ENCODE results near the gene RFX1.

RFX1 gene

GRCh38 chr19:14003251-14004055 lies 2.7 kb downstream of the RFX1 start:
- H3K9me2 ChIP-seq (replicated peaks; ENCODE audit: control insufficient read depth, low read length): no peaks in the 10 kb centered on the region
- no peaks in the 10 kb centered on the region for H3K27me3 ChIP-seq (ENCODE audit: control insufficient read depth, low read length)
- TF ChIP-seq EZH2phosphoT487 (IDR thresholded peaks at IDR 0.05; ENCODE audit: borderline replicate concordance, low read length): no peak
- TF ChIP-seq, protein P1, sequence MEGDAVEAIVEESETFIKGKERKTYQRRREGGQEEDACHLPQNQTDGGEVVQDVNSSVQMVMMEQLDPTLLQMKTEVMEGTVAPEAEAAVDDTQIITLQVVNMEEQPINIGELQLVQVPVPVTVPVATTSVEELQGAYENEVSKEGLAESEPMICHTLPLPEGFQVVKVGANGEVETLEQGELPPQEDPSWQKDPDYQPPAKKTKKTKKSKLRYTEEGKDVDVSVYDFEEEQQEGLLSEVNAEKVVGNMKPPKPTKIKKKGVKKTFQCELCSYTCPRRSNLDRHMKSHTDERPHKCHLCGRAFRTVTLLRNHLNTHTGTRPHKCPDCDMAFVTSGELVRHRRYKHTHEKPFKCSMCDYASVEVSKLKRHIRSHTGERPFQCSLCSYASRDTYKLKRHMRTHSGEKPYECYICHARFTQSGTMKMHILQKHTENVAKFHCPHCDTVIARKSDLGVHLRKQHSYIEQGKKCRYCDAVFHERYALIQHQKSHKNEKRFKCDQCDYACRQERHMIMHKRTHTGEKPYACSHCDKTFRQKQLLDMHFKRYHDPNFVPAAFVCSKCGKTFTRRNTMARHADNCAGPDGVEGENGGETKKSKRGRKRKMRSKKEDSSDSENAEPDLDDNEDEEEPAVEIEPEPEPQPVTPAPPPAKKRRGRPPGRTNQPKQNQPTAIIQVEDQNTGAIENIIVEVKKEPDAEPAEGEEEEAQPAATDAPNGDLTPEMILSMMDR (IDR thresholded peaks at IDR 0.05; ENCODE audit: low read depth, low read length, poor library complexity, severe bottlenecking): no peak
- H3K4me3 ChIP-seq (ENCODE audit: low read length): peak overlapping the region; percentile 84
- H3K4me1 ChIP-seq (ENCODE audit: control insufficient read depth, low read length): peaks cover 62% of the 10 kb centered on the region
- H4K20me1 ChIP-seq (ENCODE audit: control insufficient read depth, insufficient read depth, low read depth, low read length): no peaks in the 10 kb centered on the region
- peaks cover 24% of the 10 kb centered on the region for H3K36me3 ChIP-seq (ENCODE audit: control insufficient read depth, low read length)
- H3K9me3 ChIP-seq (ENCODE audit: control insufficient read depth, insufficient read depth, low read length): peaks cover 7% of the 10 kb centered on the region
- peak overlapping the region; percentile 94 for H3K4me2 ChIP-seq (ENCODE audit: low read length)
- H3K79me2 ChIP-seq (ENCODE audit: control insufficient read depth, low read length): peaks cover 61% of the 10 kb centered on the region
- H3K27ac ChIP-seq (ENCODE audit: low read depth, low read length): peak overlapping the region; percentile 90
- H3F3A ChIP-seq (ENCODE audit: control insufficient read depth, insufficient read depth): peaks cover 28% of the 10 kb centered on the region

DNA sequence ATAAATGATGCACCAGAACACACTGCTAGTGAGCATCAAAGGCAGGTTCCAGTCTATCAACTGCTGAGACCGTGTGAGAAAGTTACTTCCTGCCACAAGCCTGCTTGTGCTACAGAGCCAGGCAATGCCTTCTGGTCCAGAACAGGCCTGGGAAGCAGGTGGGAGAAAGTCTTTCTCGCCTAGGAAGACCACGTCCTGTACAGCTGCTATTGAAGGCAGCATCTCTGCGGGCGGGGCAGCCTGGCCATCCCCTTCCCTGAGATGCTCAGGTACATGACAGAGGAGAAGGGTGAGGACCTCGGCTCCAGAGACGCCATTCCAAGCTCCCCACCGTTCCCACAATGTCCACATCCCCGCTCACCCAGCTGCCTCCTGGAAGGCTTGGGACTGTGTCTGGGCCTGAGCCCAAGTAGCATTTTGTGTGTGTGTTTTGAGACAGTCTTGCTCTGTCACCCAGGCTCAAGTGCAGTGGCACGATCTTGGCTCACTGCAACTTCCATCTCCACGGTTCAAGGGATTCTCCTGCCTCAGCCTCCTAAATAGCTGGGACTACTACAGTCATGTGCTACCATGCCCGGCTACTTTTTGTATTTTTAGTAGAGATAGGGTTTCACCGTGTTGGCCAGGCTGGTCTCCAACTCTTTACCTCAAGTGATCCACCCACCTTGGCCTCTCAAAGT lies 3.4 kb downstream of the RFX1 start:
- H3K27ac ChIP-seq (ENCODE audit: low read depth, low read length): peak overlapping the region; percentile 90
- no peaks in the 10 kb centered on the region for H4K20me1 ChIP-seq (ENCODE audit: control insufficient read depth, insufficient read depth, low read depth, low read length)
- no peaks in the 10 kb centered on the region for H3K27me3 ChIP-seq (ENCODE audit: control insufficient read depth, low read length)
- H3K4me2 ChIP-seq (ENCODE audit: low read length): peak overlapping the region; percentile 94
- peaks cover 7% of the 10 kb centered on the region for H3K9me3 ChIP-seq (ENCODE audit: control insufficient read depth, insufficient read depth, low read length)
- peaks cover 26% of the 10 kb centered on the region for H3F3A ChIP-seq (ENCODE audit: control insufficient read depth, insufficient read depth)
- H3K79me2 ChIP-seq (ENCODE audit: control insufficient read depth, low read length): peaks cover 68% of the 10 kb centered on the region
- H3K4me3 ChIP-seq (ENCODE audit: low read length): peak overlapping the region; percentile 84
- H3K9me2 ChIP-seq (replicated peaks; ENCODE audit: control insufficient read depth, low read length): no peaks in the 10 kb centered on the region
- TF ChIP-seq, protein P1 (IDR thresholded peaks at IDR 0.05; ENCODE audit: low read depth, low read length, poor library complexity, severe bottlenecking): no peak
- TF ChIP-seq EZH2phosphoT487 (IDR thresholded peaks at IDR 0.05; ENCODE audit: borderline replicate concordance, low read length): no peak
- peaks cover 56% of the 10 kb centered on the region for H3K4me1 ChIP-seq (ENCODE audit: control insufficient read depth, low read length)
- peaks cover 26% of the 10 kb centered on the region for H3K36me3 ChIP-seq (ENCODE audit: control insufficient read depth, low read length)

DNA sequence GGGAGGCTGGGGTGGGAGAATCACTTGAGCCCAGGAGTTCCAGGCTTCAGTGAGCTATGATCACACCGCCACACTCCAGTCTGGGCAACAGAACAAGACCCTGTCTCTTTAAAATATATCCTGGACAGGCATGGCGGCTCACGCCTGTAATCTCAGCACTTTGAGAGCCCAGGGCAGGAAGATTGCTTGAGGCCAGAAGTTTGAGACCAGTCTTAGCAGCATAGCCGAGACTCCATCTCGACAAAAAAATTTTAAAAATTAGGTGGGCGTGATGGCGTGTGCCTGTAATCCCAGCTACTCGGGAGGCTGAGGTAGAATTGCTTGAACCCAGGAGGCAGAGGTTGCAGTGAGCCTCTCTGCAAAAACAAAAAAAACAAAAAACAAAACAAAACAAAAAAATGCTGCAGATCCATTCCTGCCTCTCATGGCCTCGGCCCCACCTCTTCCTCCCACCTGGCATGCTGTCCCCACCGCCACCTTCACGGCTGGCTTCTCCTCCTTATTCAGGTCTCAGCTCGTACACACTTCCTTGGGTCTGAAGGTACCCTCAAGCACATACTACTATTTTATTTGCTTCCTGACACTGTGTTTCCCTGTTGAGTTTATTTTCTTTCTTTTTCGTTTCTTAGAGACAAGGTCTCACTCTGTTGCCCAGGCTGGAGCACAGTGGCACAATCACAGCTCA lies 5.3 kb downstream of the RFX1 start:
- Histone ChIP-seq H3K27me3 (ENCODE audit: control insufficient read depth, low read length) (no peaks in the 10 kb centered on the region), H3F3A (ENCODE audit: control insufficient read depth, insufficient read depth) (peaks cover 23% of the 10 kb centered on the region), H3K79me2 (ENCODE audit: control insufficient read depth, low read length) (peaks cover 74% of the 10 kb centered on the region), H3K4me2 (ENCODE audit: low read length) (peak overlapping the region; percentile 94; the same call in 1 of the 2 replicates), H3K36me3 (ENCODE audit: control insufficient read depth, low read length) (peaks cover 31% of the 10 kb centered on the region), H3K9me2 (replicated peaks; ENCODE audit: control insufficient read depth, low read length) (no peaks in the 10 kb centered on the region), H3K9me3 (ENCODE audit: control insufficient read depth, insufficient read depth, low read length) (peaks cover 7% of the 10 kb centered on the region), H3K4me3 (ENCODE audit: low read length) (no peak overlapping the region), H4K20me1 (ENCODE audit: control insufficient read depth, insufficient read depth, low read depth, low read length) (no peaks in the 10 kb centered on the region), H3K27ac (ENCODE audit: low read depth, low read length) (no peak overlapping the region), H3K4me1 (ENCODE audit: control insufficient read depth, low read length) (peaks cover 51% of the 10 kb centered on the region)
- TF ChIP-seq, protein P1 (IDR thresholded peaks at IDR 0.05; ENCODE audit: low read depth, low read length, poor library complexity, severe bottlenecking): no peak
- TF ChIP-seq EZH2phosphoT487 (IDR thresholded peaks at IDR 0.05; ENCODE audit: borderline replicate concordance, low read length): no peak

Data from DOHH2 (cell line).